ENCODE results near the gene WHRN. TPM values are rescaled to one million over a fixed set of nuclear protein-coding genes. Genes with fewer than 3 reads are reported as not detected.

Gene WHRN
- total and polyA plus RNA-seq, 9 of the 15 experiments (the other 6 are each of a cell fraction or from before 2014, with no cell fraction given): 0.31 to 14.1 (median 3.0) TPM

DNA sequence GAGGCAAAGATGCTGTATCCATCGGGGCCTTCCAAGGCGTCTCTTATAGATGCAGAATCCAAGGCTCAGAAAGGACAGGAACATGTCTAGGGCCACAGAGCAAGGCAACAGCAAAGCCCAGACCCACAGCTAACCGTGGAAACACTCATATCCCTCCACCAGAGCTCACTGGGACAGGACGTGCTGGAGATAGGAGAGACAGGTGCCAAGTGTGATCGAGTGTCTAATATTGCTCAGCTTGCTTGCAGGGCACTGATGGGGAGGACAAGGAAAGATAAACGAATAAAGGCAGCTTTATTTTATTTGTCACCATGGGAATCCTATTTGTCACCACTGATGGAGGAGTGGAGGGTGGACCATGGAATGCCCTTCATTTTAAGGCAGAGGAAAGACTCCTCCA, 73.5 kb downstream of the WHRN start (continued):
- TF ChIP-seq, protein P1, sequence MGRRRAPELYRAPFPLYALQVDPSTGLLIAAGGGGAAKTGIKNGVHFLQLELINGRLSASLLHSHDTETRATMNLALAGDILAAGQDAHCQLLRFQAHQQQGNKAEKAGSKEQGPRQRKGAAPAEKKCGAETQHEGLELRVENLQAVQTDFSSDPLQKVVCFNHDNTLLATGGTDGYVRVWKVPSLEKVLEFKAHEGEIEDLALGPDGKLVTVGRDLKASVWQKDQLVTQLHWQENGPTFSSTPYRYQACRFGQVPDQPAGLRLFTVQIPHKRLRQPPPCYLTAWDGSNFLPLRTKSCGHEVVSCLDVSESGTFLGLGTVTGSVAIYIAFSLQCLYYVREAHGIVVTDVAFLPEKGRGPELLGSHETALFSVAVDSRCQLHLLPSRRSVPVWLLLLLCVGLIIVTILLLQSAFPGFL (CRISPR knock-in tag; IDR thresholded peaks at IDR 0.05): no peak
- TF ChIP-seq FOXP1 (CRISPR knock-in tag; IDR thresholded peaks at IDR 0.05): no peak
- TF ChIP-seq, protein P2, sequence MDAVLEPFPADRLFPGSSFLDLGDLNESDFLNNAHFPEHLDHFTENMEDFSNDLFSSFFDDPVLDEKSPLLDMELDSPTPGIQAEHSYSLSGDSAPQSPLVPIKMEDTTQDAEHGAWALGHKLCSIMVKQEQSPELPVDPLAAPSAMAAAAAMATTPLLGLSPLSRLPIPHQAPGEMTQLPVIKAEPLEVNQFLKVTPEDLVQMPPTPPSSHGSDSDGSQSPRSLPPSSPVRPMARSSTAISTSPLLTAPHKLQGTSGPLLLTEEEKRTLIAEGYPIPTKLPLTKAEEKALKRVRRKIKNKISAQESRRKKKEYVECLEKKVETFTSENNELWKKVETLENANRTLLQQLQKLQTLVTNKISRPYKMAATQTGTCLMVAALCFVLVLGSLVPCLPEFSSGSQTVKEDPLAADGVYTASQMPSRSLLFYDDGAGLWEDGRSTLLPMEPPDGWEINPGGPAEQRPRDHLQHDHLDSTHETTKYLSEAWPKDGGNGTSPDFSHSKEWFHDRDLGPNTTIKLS (IDR thresholded peaks at IDR 0.05; ENCODE audit: borderline replicate concordance, low read depth): no peak
- TF ChIP-seq, protein P3, sequence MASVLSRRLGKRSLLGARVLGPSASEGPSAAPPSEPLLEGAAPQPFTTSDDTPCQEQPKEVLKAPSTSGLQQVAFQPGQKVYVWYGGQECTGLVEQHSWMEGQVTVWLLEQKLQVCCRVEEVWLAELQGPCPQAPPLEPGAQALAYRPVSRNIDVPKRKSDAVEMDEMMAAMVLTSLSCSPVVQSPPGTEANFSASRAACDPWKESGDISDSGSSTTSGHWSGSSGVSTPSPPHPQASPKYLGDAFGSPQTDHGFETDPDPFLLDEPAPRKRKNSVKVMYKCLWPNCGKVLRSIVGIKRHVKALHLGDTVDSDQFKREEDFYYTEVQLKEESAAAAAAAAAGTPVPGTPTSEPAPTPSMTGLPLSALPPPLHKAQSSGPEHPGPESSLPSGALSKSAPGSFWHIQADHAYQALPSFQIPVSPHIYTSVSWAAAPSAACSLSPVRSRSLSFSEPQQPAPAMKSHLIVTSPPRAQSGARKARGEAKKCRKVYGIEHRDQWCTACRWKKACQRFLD (CRISPR knock-in tag; IDR thresholded peaks at IDR 0.05): no peak
- TF ChIP-seq KAT2B (IDR thresholded peaks at IDR 0.05; ENCODE audit: low read depth, low read length): no peak
- TF ChIP-seq, protein P4, sequence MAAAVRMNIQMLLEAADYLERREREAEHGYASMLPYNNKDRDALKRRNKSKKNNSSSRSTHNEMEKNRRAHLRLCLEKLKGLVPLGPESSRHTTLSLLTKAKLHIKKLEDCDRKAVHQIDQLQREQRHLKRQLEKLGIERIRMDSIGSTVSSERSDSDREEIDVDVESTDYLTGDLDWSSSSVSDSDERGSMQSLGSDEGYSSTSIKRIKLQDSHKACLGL (CRISPR knock-in tag; IDR thresholded peaks at IDR 0.05; ENCODE audit: borderline replicate concordance, poor library complexity, severe bottlenecking): no peak
- TF ChIP-seq ZNF766 (CRISPR knock-in tag; conservative IDR thresholded peaks at IDR 0.05): no peak
- no peak for TF ChIP-seq FOXA3 (CRISPR knock-in tag; conservative IDR thresholded peaks at IDR 0.05 in 1 of 2, IDR thresholded peaks at IDR 0.05 in 1 of 2)

Measured in K562 (cell line).